CD4-positive, alpha-beta memory T cell (primary cell): ENCODE results near the gene OR51B4. TPM values are rescaled to one million over a fixed set of nuclear protein-coding genes. Genes with fewer than 3 reads are reported as not detected.

Experiments used
- CTCF ChIA-PET: fragments of 350-600 bp; sonication (Branson Sonifier 250); formaldehyde crosslinking; loops from one replicate; lab custom pipeline; 2021; ENCODE audit warnings: inconsistent platforms; ENCODE audit not compliant: partially characterized antibody; lab: Charles Lee
- POLR2A ChIA-PET: fragments of 350-600 bp; sonication (Branson Sonifier 250); formaldehyde crosslinking; loops from one replicate; lab custom pipeline; 2021; ENCODE audit not compliant: partially characterized antibody; lab: Charles Lee
- DNase-seq, 5 donors: peaks; one replicate each; pipeline versions ENCODE4 v3.0.0 to v3.0.0-alpha.2; 2020 to 2022; ENCODE audit warnings: mixed read lengths in 1 of 5
- H3K27ac ChIP-seq: one replicate; pipeline ENCODE4 v1.7.0; 2013; ENCODE audit warnings: low read depth, low read length
- H3K27me3 ChIP-seq: 2 replicates; pipeline ENCODE4 v1.7.0; 2013; ENCODE audit warnings: mild to moderate bottlenecking, low read length, moderate library complexity; ENCODE audit not compliant: insufficient read depth
- H3K36me3 ChIP-seq: 2 replicates; pipeline ENCODE4 v1.7.0; 2013; ENCODE audit warnings: mild to moderate bottlenecking, low read length, moderate library complexity; ENCODE audit not compliant: insufficient read depth
- H3K4me1 ChIP-seq: 2 replicates; pipeline ENCODE4 v1.7.0; 2013; ENCODE audit warnings: mild to moderate bottlenecking, low read length, moderate library complexity; ENCODE audit not compliant: insufficient read depth
- H3K4me3 ChIP-seq, 2 donors: one replicate each; pipeline ENCODE4 v1.7.0; 2013; ENCODE audit warnings: low read length in 2 of 2, mild to moderate bottlenecking in 1 of 2
- H3K9me3 ChIP-seq, 2 donors: one replicate each; pipeline ENCODE4 v1.7.0; 2013; ENCODE audit warnings: low read length in 2 of 2, control low read depth in 1 of 2; ENCODE audit not compliant: control insufficient read depth in 1 of 2
- H3K27ac Mint-ChIP-seq, 7 donors: one replicate each; pipeline ENCODE4 v1.8.0; 2020 to 2021; ENCODE audit warnings: mixed read lengths in 7 of 7, mild to moderate bottlenecking in 6 of 7, inconsistent platforms in 3 of 7, moderate library complexity in 3 of 7
- H3K27me3 Mint-ChIP-seq, 2 donors: one replicate each; pipeline ENCODE4 v1.8.0; 2020 to 2021; ENCODE audit warnings: mixed read lengths in 2 of 2
- H3K36me3 Mint-ChIP-seq, 2 donors: one replicate each; pipeline ENCODE4 v1.8.0; 2020 to 2021; ENCODE audit warnings: mixed read lengths in 2 of 2, inconsistent platforms in 1 of 2, mild to moderate bottlenecking in 1 of 2
- H3K4me1 Mint-ChIP-seq, 4 donors: one replicate each; pipeline ENCODE4 v1.8.0; 2020 to 2021; ENCODE audit warnings: mixed read lengths in 4 of 4, mild to moderate bottlenecking in 1 of 4
- H3K4me3 Mint-ChIP-seq, 8 donors: one replicate each; pipeline ENCODE4 v1.8.0; 2020 to 2021; ENCODE audit warnings: mixed read lengths in 8 of 8, mild to moderate bottlenecking in 7 of 8, moderate library complexity in 6 of 8, inconsistent platforms in 3 of 8
- H3K9me3 Mint-ChIP-seq, 8 donors: one replicate each; pipeline ENCODE4 v1.8.0; 2020 to 2021; ENCODE audit warnings: mixed read lengths in 8 of 8, mild to moderate bottlenecking in 5 of 8, inconsistent platforms in 3 of 8, moderate library complexity in 1 of 8
- intact Hi-C: fragments of 100-400 bp; cut with micrococcal nuclease; formaldehyde crosslinking; loops from one replicate; pipeline ENCODE4 v1.15.1; 2023
- polyA plus RNA-seq, 2 donors: library from polyadenylated mRNA; unstranded; fragments of 300-500 nt; fragmentation: Illumina TruSeq; gene quantifications; one replicate each; pipeline ENCODE4 v1.2.3, GENCODE V29; 2021
- total RNA-seq, 2 experiments: library from RNA; stranded (reverse); gene quantifications; one replicate each; pipeline ENCODE4 v1.2.3, GENCODE V29; 2021

The OR51B4 gene, protein sequence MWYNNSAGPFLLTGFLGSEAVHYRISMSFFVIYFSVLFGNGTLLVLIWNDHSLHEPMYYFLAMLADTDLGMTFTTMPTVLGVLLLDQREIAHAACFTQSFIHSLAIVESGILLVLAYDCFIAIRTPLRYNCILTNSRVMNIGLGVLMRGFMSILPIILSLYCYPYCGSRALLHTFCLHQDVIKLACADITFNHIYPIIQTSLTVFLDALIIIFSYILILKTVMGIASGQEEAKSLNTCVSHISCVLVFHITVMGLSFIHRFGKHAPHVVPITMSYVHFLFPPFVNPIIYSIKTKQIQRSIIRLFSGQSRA
- total RNA-seq (not detected), polyA plus RNA-seq (not detected)

DNA sequence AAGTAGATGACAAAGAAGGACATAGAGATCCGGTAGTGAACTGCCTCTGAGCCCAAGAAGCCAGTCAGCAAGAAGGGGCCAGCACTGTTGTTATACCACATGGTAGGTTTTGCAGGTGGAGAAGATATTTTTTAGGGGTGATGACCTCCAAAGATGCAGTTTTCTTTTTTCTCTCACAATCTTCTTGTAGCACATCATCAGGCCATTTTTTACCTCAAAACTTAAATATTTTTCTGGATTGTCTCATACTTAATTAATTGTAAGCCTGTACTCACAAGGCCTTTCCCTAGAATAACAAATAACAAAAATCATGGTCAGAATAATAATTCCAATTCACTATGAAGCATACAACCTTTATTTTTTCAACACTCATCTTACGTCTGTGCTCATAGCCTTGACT lies at the start of gene OR51B4:
Gene OR51B4 (minus strand): TSS at position 101 of the 400 bp plus-strand sequence. CDS start 0 bp downstream, at position 101.
- CTCF ChIA-PET: no interaction called here
- Histone ChIP-seq H3K4me1 (no peaks in the 10 kb centered on the region), H3K27ac (no peak within 1 kb of the TSS), H3K36me3 (no peaks in the 10 kb centered on the region), H3K9me3 (no peaks in the 10 kb centered on the region), H3K4me3 (no peak within 1 kb of the TSS), H3K27me3 (no peaks in the 10 kb centered on the region)
- Mint-ChIP-seq H3K36me3 (no peaks in the 10 kb centered on the region), H3K4me1 (no peaks in the 10 kb centered on the region), H3K27me3 (peaks cover 5 to 8% of the 10 kb centered on the region in 2 donors), H3K27ac (no peak within 1 kb of the TSS), H3K4me3 (no peak within 1 kb of the TSS), H3K9me3 (peaks cover 0 to 3% (median 0%) of the 10 kb centered on the region in 8 donors)
- POLR2A ChIA-PET: no interaction called here
- intact Hi-C loops: no loop called here
- DNase-seq: no peak

GRCh38 chr11:5351208-5351607 lies 49.5 kb upstream of the OR51B4 start, which contains the start of gene OR51B6:
Gene OR51B6 (plus strand): TSS chr11:5351508. CDS start chr11:5351508, 0 bp downstream.
- Histone ChIP-seq H3K36me3 (no peaks in the 10 kb centered on the region), H3K27me3 (no peaks in the 10 kb centered on the region), H3K4me1 (no peaks in the 10 kb centered on the region), H3K9me3 (no peaks in the 10 kb centered on the region), H3K27ac (no peak within 1 kb of the TSS), H3K4me3 (no peak within 1 kb of the TSS)
- CTCF ChIA-PET: no interaction called here
- Mint-ChIP-seq H3K27ac (peak within 1 kb of the TSS in 1 of 7 donors; percentile 10), H3K9me3 (peaks cover 0 to 2% (median 0%) of the 10 kb centered on the region in 8 donors), H3K27me3 (peaks cover 2 to 4% of the 10 kb centered on the region in 2 donors), H3K4me3 (no peak within 1 kb of the TSS), H3K36me3 (no peaks in the 10 kb centered on the region), H3K4me1 (no peaks in the 10 kb centered on the region)
- POLR2A ChIA-PET: no interaction called here
- DNase-seq: no peak
- intact Hi-C loops: no loop called here

DNA sequence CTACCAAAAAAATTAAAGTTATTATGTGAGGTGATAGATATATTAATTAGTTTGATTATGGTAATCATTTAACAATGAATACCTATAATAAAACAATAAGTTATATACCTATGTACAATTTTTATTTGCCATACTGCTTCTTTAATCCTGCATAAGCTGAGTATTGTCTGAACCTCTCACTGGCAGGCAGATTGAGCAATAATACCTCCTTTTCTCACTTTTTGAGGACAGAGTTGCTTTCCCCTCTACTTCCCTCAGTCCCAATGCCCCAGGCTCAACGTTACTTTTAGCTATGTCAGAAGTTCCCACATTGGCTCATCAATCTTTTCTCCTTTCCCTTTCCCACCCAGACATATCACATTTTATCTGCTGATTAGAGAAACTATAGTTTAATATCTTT lies 47.8 kb upstream of the OR51B4 start:
- no peaks in the 10 kb centered on the region for H3K36me3 Mint-ChIP-seq
- no peak overlapping the region for H3K27ac Mint-ChIP-seq
- no peaks in the 10 kb centered on the region for H3K4me1 Mint-ChIP-seq
- no peak overlapping the region for H3K27ac ChIP-seq
- CTCF ChIA-PET: no interaction called here
- H3K27me3 Mint-ChIP-seq: peaks cover 2 to 4% of the 10 kb centered on the region in 2 donors
- no peak overlapping the region for H3K4me3 ChIP-seq
- intact Hi-C loops: no loop called here
- H3K4me3 Mint-ChIP-seq: no peak overlapping the region
- H3K9me3 ChIP-seq: no peaks in the 10 kb centered on the region
- H3K9me3 Mint-ChIP-seq: peaks cover 0 to 2% (median 0%) of the 10 kb centered on the region in 8 donors
- H3K4me1 ChIP-seq: no peaks in the 10 kb centered on the region
- H3K36me3 ChIP-seq: no peaks in the 10 kb centered on the region
- H3K27me3 ChIP-seq: no peaks in the 10 kb centered on the region
- POLR2A ChIA-PET: no interaction called here
- no peak for DNase-seq

GRCh38 chr11:5348551-5349194 lies 46.9 kb upstream of the OR51B4 start:
- Histone ChIP-seq H3K27me3 (no peaks in the 10 kb centered on the region), H3K27ac (no peak overlapping the region), H3K9me3 (no peaks in the 10 kb centered on the region), H3K36me3 (no peaks in the 10 kb centered on the region), H3K4me1 (no peaks in the 10 kb centered on the region), H3K4me3 (no peak overlapping the region)
- no peaks in the 10 kb centered on the region for H3K4me1 Mint-ChIP-seq
- ChIA-PET CTCF (no interaction called here), POLR2A (no interaction called here)
- no peak for DNase-seq
- no peak overlapping the region for H3K27ac Mint-ChIP-seq
- H3K36me3 Mint-ChIP-seq: no peaks in the 10 kb centered on the region
- H3K4me3 Mint-ChIP-seq: no peak overlapping the region
- peaks cover 0 to 2% (median 0%) of the 10 kb centered on the region in 8 donors for H3K9me3 Mint-ChIP-seq
- intact Hi-C loops: no loop called here
- H3K27me3 Mint-ChIP-seq: peaks cover 2 to 4% of the 10 kb centered on the region in 2 donors

DNA sequence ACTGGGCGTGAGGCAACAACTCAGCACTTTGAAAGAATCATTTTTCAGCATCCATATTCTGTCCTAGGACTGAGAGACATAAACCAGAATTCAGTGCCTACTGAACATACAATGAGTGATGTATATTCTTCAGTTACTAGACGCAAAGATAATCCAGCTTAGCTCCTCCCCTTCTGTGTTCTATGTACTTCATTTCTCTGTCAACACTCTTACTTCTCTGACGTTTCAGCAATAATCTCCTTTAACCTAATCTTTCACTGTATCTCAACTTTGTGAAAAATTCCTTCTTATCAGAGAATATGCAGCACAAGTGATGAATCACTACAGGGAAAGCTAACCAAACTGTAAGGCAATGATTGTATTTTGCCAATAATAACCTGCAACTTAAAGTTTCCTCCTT lies 44.1 kb upstream of the OR51B4 start:
- H3K4me3 Mint-ChIP-seq: no peak overlapping the region
- peaks cover 0 to 5% of the 10 kb centered on the region in 2 donors for H3K27me3 Mint-ChIP-seq
- H3K9me3 Mint-ChIP-seq: peaks cover 0 to 2% (median 0%) of the 10 kb centered on the region in 8 donors
- no peak overlapping the region for H3K4me3 ChIP-seq
- no peaks in the 10 kb centered on the region for H3K9me3 ChIP-seq
- no peaks in the 10 kb centered on the region for H3K4me1 ChIP-seq
- no peaks in the 10 kb centered on the region for H3K4me1 Mint-ChIP-seq
- ChIA-PET CTCF (no interaction called here), POLR2A (no interaction called here)
- intact Hi-C loops: no loop called here
- no peaks in the 10 kb centered on the region for H3K27me3 ChIP-seq
- H3K36me3 Mint-ChIP-seq: no peaks in the 10 kb centered on the region
- no peak overlapping the region for H3K27ac ChIP-seq
- DNase-seq: no peak
- H3K36me3 ChIP-seq: no peaks in the 10 kb centered on the region
- no peak overlapping the region for H3K27ac Mint-ChIP-seq

GRCh38 chr11:5343474-5344335 lies 42.0 kb upstream of the OR51B4 start, which contains the start of gene OR51B5:
Gene OR51B5 (minus strand): TSS chr11:5343524. CDS start chr11:5343524, 0 bp downstream.
- Histone ChIP-seq H3K27me3 (no peaks in the 10 kb centered on the region), H3K27ac (no peak within 1 kb of the TSS), H3K9me3 (no peaks in the 10 kb centered on the region), H3K36me3 (no peaks in the 10 kb centered on the region), H3K4me1 (no peaks in the 10 kb centered on the region), H3K4me3 (no peak within 1 kb of the TSS)
- H3K9me3 Mint-ChIP-seq: peaks cover 0 to 2% (median 0%) of the 10 kb centered on the region in 8 donors
- POLR2A ChIA-PET: no interaction called here
- no peaks in the 10 kb centered on the region for H3K36me3 Mint-ChIP-seq
- no peak for DNase-seq
- H3K27ac Mint-ChIP-seq: no peak within 1 kb of the TSS
- peaks cover 2 to 5% of the 10 kb centered on the region in 2 donors for H3K27me3 Mint-ChIP-seq
- CTCF ChIA-PET: no interaction called here
- no peak within 1 kb of the TSS for H3K4me3 Mint-ChIP-seq
- intact Hi-C loops: no loop called here
- no peaks in the 10 kb centered on the region for H3K4me1 Mint-ChIP-seq
